Endodermal cell (in vitro differentiated cells): ENCODE data around the gene MTFR1L. TPM values are rescaled to one million over a fixed set of nuclear protein-coding genes. Genes with fewer than 3 reads are reported as not detected.

ENCODE experiments used
- DNase-seq: peaks from one replicate; pipeline ENCODE4 v3.0.0-alpha.2; 2017
- H3K27ac ChIP-seq: 2 replicates; pipeline ENCODE4 v1.5.1; 2013; ENCODE audit warnings: mild to moderate bottlenecking, low read depth, low read length, moderate library complexity
- H3K27me3 ChIP-seq: 2 replicates; pipeline ENCODE4 v1.6.1; 2013; ENCODE audit warnings: mild to moderate bottlenecking, low read length, moderate library complexity; ENCODE audit not compliant: insufficient read depth, control insufficient read depth, poor library complexity, severe bottlenecking
- H3K36me3 ChIP-seq: 2 replicates; pipeline ENCODE4 v1.7.0; 2013; ENCODE audit warnings: mild to moderate bottlenecking, low read length, moderate library complexity; ENCODE audit not compliant: control insufficient read depth, insufficient read depth
- H3K4me1 ChIP-seq: one replicate; pipeline ENCODE4 v1.7.0; 2013; ENCODE audit warnings: low read length; ENCODE audit not compliant: control insufficient read depth, insufficient read depth
- H3K4me3 ChIP-seq: 2 replicates; pipeline ENCODE4 v1.5.1; 2013; ENCODE audit warnings: mild to moderate bottlenecking, low read length, moderate library complexity
- H3K9ac ChIP-seq: 2 replicates; pipeline ENCODE4 v1.6.1; 2013; ENCODE audit warnings: mild to moderate bottlenecking, low read length, moderate library complexity; ENCODE audit not compliant: poor library complexity, severe bottlenecking; ENCODE audit errors: extremely low read depth
- H3K9me3 ChIP-seq: 2 replicates; pipeline ENCODE4 v1.6.1; 2013; ENCODE audit warnings: mild to moderate bottlenecking, low read length, moderate library complexity; ENCODE audit not compliant: control insufficient read depth
- H3K27ac Mint-ChIP-seq: 2 replicates; pipeline ENCODE4 v1.8.0; 2020; ENCODE audit warnings: mixed read lengths
- H3K27me3 Mint-ChIP-seq: 2 replicates; pipeline ENCODE4 v1.8.0; 2021; ENCODE audit warnings: mild to moderate bottlenecking, mixed read lengths; ENCODE audit not compliant: insufficient read depth
- H3K36me3 Mint-ChIP-seq: 2 replicates; pipeline ENCODE4 v1.8.0; 2020; ENCODE audit warnings: low read depth, mixed read lengths
- H3K4me1 Mint-ChIP-seq: 2 replicates; pipeline ENCODE4 v1.8.0; 2020; ENCODE audit warnings: mixed read lengths
- H3K4me3 Mint-ChIP-seq: 2 replicates; pipeline ENCODE4 v1.8.0; 2020; ENCODE audit warnings: mild to moderate bottlenecking, moderate library complexity, mixed read lengths
- H3K9me3 Mint-ChIP-seq: 2 replicates; pipeline ENCODE4 v1.8.0; 2020; ENCODE audit warnings: mild to moderate bottlenecking, mixed read lengths
- WGBS, 2 experiments: methylation state at CpG; one replicate each; pipeline versions ENCODE4 v1.1.5 to v1.1.7; 2013; ENCODE audit warnings: missing lambda C conversion rate in 2 of 2, mixed read lengths in 1 of 2; ENCODE audit not compliant: insufficient coverage in 1 of 2, insufficient read length in 1 of 2; 5-methylcytosine and 5-hydroxymethylcytosine counted together
- total RNA-seq, 2 donors: library from RNA; stranded (reverse); fragmentation: NEBNext Ultra II Directional in 1 of 2; extraction: Animal tissue kit (Norgen Biotek cat#: 25700) in 1 of 2; gene quantifications; 2 replicates in 1 of 2; 3 replicates in 1 of 2; pipeline ENCODE4 v1.2.1, GENCODE V29; 2021
- TF ChIP-seq, protein P1 (sequence below): fragments of 200-600 bp; sonication (generic); conservative IDR thresholded peaks from 2 replicates; pipeline ENCODE4 v1.5.0; 2021; ENCODE audit warnings: antibody characterized with exemption, mild to moderate bottlenecking

The MTFR1L gene
- total RNA-seq, 2 donors from 2014 or later: 31.6 to 36.2 TPM

GRCh38 chr1:25779388-25779787 lies 40.4 kb upstream of the MTFR1L start:
- H3K4me3 Mint-ChIP-seq: no peak overlapping the region
- no peaks in the 10 kb centered on the region for H3K9me3 Mint-ChIP-seq
- no peak overlapping the region for H3K4me3 ChIP-seq
- H3K27ac ChIP-seq: peak overlapping the region; percentile 18
- no peaks in the 10 kb centered on the region for H3K27me3 Mint-ChIP-seq
- WGBS, 2 experiments: 90 to 92% methylated on average over 7 to 8 of the region's 8 CpGs
- H3K27ac Mint-ChIP-seq: no peak overlapping the region
- no peak overlapping the region for H3K9ac ChIP-seq
- TF ChIP-seq, protein P1, sequence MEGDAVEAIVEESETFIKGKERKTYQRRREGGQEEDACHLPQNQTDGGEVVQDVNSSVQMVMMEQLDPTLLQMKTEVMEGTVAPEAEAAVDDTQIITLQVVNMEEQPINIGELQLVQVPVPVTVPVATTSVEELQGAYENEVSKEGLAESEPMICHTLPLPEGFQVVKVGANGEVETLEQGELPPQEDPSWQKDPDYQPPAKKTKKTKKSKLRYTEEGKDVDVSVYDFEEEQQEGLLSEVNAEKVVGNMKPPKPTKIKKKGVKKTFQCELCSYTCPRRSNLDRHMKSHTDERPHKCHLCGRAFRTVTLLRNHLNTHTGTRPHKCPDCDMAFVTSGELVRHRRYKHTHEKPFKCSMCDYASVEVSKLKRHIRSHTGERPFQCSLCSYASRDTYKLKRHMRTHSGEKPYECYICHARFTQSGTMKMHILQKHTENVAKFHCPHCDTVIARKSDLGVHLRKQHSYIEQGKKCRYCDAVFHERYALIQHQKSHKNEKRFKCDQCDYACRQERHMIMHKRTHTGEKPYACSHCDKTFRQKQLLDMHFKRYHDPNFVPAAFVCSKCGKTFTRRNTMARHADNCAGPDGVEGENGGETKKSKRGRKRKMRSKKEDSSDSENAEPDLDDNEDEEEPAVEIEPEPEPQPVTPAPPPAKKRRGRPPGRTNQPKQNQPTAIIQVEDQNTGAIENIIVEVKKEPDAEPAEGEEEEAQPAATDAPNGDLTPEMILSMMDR: no peak
- no peaks in the 10 kb centered on the region for H3K27me3 ChIP-seq
- peaks cover 5% of the 10 kb centered on the region for H3K4me1 ChIP-seq
- no peak for DNase-seq
- H3K36me3 Mint-ChIP-seq: no peaks in the 10 kb centered on the region
- H3K36me3 ChIP-seq: no peaks in the 10 kb centered on the region
- H3K4me1 Mint-ChIP-seq: peaks cover 33% of the 10 kb centered on the region
- H3K9me3 ChIP-seq: no peaks in the 10 kb centered on the region

- Mint-ChIP-seq H3K27me3 (no peaks in the 10 kb centered on the region), H3K4me1 (peaks cover 30% of the 10 kb centered on the region), H3K4me3 (no peak overlapping the region), H3K27ac (peak overlapping the region; percentile 24), H3K36me3 (no peaks in the 10 kb centered on the region), H3K9me3 (no peaks in the 10 kb centered on the region)
- peaks cover 5% of the 10 kb centered on the region for H3K4me1 ChIP-seq
- no peak overlapping the region for H3K9ac ChIP-seq
- H3K9me3 ChIP-seq: no peaks in the 10 kb centered on the region
- H3K36me3 ChIP-seq: no peaks in the 10 kb centered on the region
- H3K27ac ChIP-seq: peak overlapping the region; percentile 18
- 85 to 100% methylated on average over 3 to 4 of the region's 4 CpGs for WGBS, 2 experiments
- TF ChIP-seq, protein P1: no peak
- no peak overlapping the region for H3K4me3 ChIP-seq
- H3K27me3 ChIP-seq: no peaks in the 10 kb centered on the region
- DNase-seq: no peak
These were observed 39.9 kb upstream of the MTFR1L start for GRCh38 chr1:25779894-25780293.

DNA sequence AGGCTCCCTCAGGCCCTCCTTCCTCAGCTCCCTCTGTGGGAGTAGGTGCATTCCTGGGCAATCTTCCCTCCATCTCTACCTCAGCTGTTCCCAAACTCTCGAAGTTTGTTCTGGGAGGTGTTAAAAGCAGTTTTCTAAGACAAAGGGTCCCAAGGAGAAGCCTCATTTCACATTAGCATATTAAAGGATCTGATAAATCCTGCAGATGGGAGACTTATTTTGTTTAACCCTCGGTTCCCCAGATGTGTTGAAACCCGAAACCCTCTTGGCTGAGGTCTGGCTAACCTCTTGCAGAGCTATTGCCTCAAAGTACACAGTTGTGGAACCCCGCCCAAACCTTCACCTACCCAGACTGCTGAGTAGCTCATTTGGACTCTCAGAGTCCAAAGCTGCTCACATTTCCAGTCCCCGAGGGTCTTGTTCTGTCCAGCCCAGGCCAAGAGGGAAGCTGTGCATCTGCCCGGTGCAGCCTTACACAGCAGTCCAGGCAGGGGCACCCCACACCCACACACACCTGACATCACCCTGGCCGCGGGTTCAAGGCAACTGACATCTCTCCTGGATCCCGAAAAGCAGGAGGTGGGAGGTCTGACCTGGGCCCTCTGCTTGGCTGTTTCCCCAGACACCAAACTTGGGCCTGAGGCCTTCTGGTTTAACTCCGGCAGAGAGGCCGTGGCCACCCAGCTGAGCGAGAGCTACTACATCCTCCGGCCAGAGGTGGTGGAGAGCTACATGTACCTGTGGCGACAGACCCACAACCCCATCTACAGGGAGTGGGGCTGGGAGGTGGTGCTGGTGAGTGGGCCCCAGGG lies 39.2 kb upstream of the MTFR1L start:
- 46 to 63% methylated on average over 7 to 14 of the region's 14 CpGs for WGBS, 2 experiments
- Mint-ChIP-seq H3K4me1 (peaks cover 24% of the 10 kb centered on the region), H3K27me3 (no peaks in the 10 kb centered on the region), H3K27ac (peak overlapping the region; percentile 44), H3K36me3 (no peaks in the 10 kb centered on the region), H3K4me3 (no peak overlapping the region), H3K9me3 (no peaks in the 10 kb centered on the region)
- Histone ChIP-seq H3K4me1 (peaks cover 5% of the 10 kb centered on the region), H3K27me3 (no peaks in the 10 kb centered on the region), H3K9me3 (no peaks in the 10 kb centered on the region), H3K4me3 (no peak overlapping the region), H3K9ac (no peak overlapping the region), H3K27ac (no peak overlapping the region), H3K36me3 (no peaks in the 10 kb centered on the region)
- TF ChIP-seq, protein P1: no peak
- peak; percentile 84 for DNase-seq
